NCI-H146 treated with DMSO at 0.1 percent for 48 hours (cell line): ENCODE measurements around the gene TMEM170A.
"Not testable (repeated sequence)": the region's sequence is repeated elsewhere in the genome, so short reads cannot be mapped to it uniquely, and the experiment has no call there.

Experiments used
- DNase-seq: peaks from one replicate; lab custom pipeline; 2025; ENCODE audit not compliant: unreplicated experiment; lab: John Stamatoyannopoulos, UW

TMEM170A gene

GRCh38 chr16:75455677-75456076, 8.8 kb downstream of the TMEM170A start:
- no peak for DNase-seq

- DNase-seq: no peak
Measured at GRCh38 chr16:75452464-75453190, 11.9 kb downstream of the TMEM170A start.

GRCh38 chr16:75446416-75446815, 18.1 kb downstream of the TMEM170A start:
- no peak for DNase-seq

GRCh38 chr16:75445298-75445697, 19.2 kb downstream of the TMEM170A start:
- DNase-seq: no peak

GRCh38 chr16:75443298-75443697, 21.2 kb downstream of the TMEM170A start:
- DNase-seq: no peak

GRCh38 chr16:75433732-75434413, 30.6 kb downstream of the TMEM170A start:
- DNase-seq: peak; percentile 75

GRCh38 chr16:75432828-75433731, 31.4 kb downstream of the TMEM170A start, which contains the start of gene CFDP1:
TSS of gene CFDP1 (minus strand) at chr16:75433503. CDS start at chr16:75433352, 151 bp downstream.
- peak; percentile 77 for DNase-seq

- DNase-seq: no peak
Measured at GRCh38 chr16:75429621-75430403, 34.7 kb downstream of the TMEM170A start.

GRCh38 chr16:75426524-75426923, 38.0 kb downstream of the TMEM170A start:
- DNase-seq: not testable (repeated sequence)

- DNase-seq: not testable (repeated sequence)
Measured at GRCh38 chr16:75424105-75424762, 40.3 kb downstream of the TMEM170A start.

GRCh38 chr16:75423723-75424104, 40.8 kb downstream of the TMEM170A start:
- DNase-seq: no peak

GRCh38 chr16:75421820-75422126, 42.7 kb downstream of the TMEM170A start:
- no peak for DNase-seq

GRCh38 chr16:75420987-75421819, 43.3 kb downstream of the TMEM170A start:
- peak; percentile 4 for DNase-seq

- DNase-seq: no peak
Measured at GRCh38 chr16:75416904-75417565, 47.5 kb downstream of the TMEM170A start.

GRCh38 chr16:75415169-75415905, 49.2 kb downstream of the TMEM170A start:
- DNase-seq: no peak

- DNase-seq: no peak
Measured at GRCh38 chr16:75413951-75414350, 50.5 kb downstream of the TMEM170A start.

- no peak for DNase-seq
Measured at GRCh38 chr16:75406943-75407342, 57.5 kb downstream of the TMEM170A start.

- DNase-seq: no peak
Measured at GRCh38 chr16:75402821-75403475, 61.5 kb downstream of the TMEM170A start.
